Fibroblast of lung (primary cell): ENCODE measurements around the gene PWP1. TPM values are rescaled to one million over a fixed set of nuclear protein-coding genes. Genes with fewer than 3 reads are reported as not detected.

Source experiments
- DNase-seq, 2 donors: peaks; one replicate each; pipeline versions ENCODE4 v3.0.0 to v3.0.0-alpha.2; 2010; ENCODE audit warnings: low read depth in 2 of 2
- H2AFZ ChIP-seq: 2 replicates; pipeline ENCODE4 v1.5.1; 2012; ENCODE audit warnings: low read length, control low read depth, inconsistent platforms
- H3K27ac ChIP-seq: 2 replicates; pipeline ENCODE4 v1.5.1; 2011; ENCODE audit warnings: low read length, control low read depth; ENCODE audit not compliant: insufficient read depth
- H3K27me3 ChIP-seq: 2 replicates; pipeline ENCODE4 v1.5.1; 2011; ENCODE audit warnings: mild to moderate bottlenecking, low read length; ENCODE audit not compliant: control insufficient read depth, insufficient read depth
- H3K36me3 ChIP-seq: 2 replicates; pipeline ENCODE4 v1.5.1; 2011; ENCODE audit warnings: low read length; ENCODE audit not compliant: control insufficient read depth, insufficient read depth
- H3K4me1 ChIP-seq: 2 replicates; pipeline ENCODE4 v1.5.1; 2011; ENCODE audit warnings: low read length; ENCODE audit not compliant: control insufficient read depth, insufficient read depth; ENCODE audit errors: extremely low read depth
- H3K4me2 ChIP-seq: 2 replicates; pipeline ENCODE4 v1.5.1; 2011; ENCODE audit warnings: low read length, control low read depth; ENCODE audit not compliant: insufficient read depth; ENCODE audit errors: extremely low read depth
- H3K4me3 ChIP-seq, 4 experiments: fragments of 200-600 bp in 1 of 4; sonication (generic) in 1 of 4; replicated peaks in 1 of 4; 2 replicates each; pipeline ENCODE4 v1.5.1; 2011 to 2016; ENCODE audit warnings: low read length in 4 of 4, low read depth in 3 of 4, mild to moderate bottlenecking in 3 of 4, control low read depth in 2 of 4, inconsistent platforms in 1 of 4, mixed read lengths in 1 of 4; ENCODE audit not compliant: insufficient read depth in 1 of 4; ENCODE audit errors: control extremely low read depth in 1 of 4
- H3K79me2 ChIP-seq: 2 replicates; pipeline ENCODE4 v1.5.1; 2012; ENCODE audit warnings: mild to moderate bottlenecking, low read length, inconsistent platforms; ENCODE audit not compliant: control insufficient read depth, insufficient read depth
- H3K9ac ChIP-seq: 2 replicates; pipeline ENCODE4 v1.5.1; 2011; ENCODE audit warnings: mild to moderate bottlenecking, low read length, control low read depth; ENCODE audit not compliant: insufficient read depth
- H3K9me3 ChIP-seq: 2 replicates; pipeline ENCODE4 v1.5.1; 2012; ENCODE audit warnings: low read depth, low read length; ENCODE audit not compliant: control insufficient read depth, insufficient read depth
- H4K20me1 ChIP-seq: 2 replicates; pipeline ENCODE4 v1.5.1; 2011; ENCODE audit warnings: low read length; ENCODE audit not compliant: control insufficient read depth, insufficient read depth; ENCODE audit errors: extremely low read depth
- CTCF ChIP-seq, 2 donors: IDR thresholded peaks in 1 of 2; conservative IDR thresholded peaks in 1 of 2; 1 replicate in 1 of 2; 2 replicates in 1 of 2; pipeline ENCODE4 v1.5.1; 2011 to 2012; ENCODE audit warnings: low read length in 2 of 2, control low read depth in 1 of 2, inconsistent platforms in 1 of 2, low read depth in 1 of 2, mild to moderate bottlenecking in 1 of 2
- EZH2 ChIP-seq: IDR thresholded peaks from 2 replicates; pipeline ENCODE4 v1.5.1; 2012; ENCODE audit warnings: low read length, control low read depth, mild to moderate bottlenecking; ENCODE audit errors: missing control alignments
- polyA plus RNA-seq, 2 donors: library from polyadenylated mRNA; depleted of rRNA in 1 of 2; stranded (reverse) in 1 of 2; unstranded in 1 of 2; fragments of >200 nt; gene quantifications; 2 replicates each; pipeline ENCODE4 v1.2.1, GENCODE V29; 2011 to 2012; ENCODE audit warnings: missing spikeins in 1 of 2
- total RNA-seq: library from RNA; depleted of rRNA; stranded (reverse); fragments of >200 nt; gene quantifications from 2 replicates; pipeline ENCODE4 v1.2.1, GENCODE V29; 2014

PWP1 gene
- total and polyA plus RNA-seq, 2 donors (not counting 1 experiment from before 2014, with no cell fraction given): 42.3 to 218 TPM

- DNase-seq: no peak
- Histone ChIP-seq H3K36me3 (no peaks in the 10 kb centered on the region), H3K9me3 (no peaks in the 10 kb centered on the region), H3K79me2 (no peaks in the 10 kb centered on the region), H2AFZ (no peak overlapping the region), H3K4me3 (no peak overlapping the region), H3K4me2 (no peak overlapping the region), H3K27ac (no peak overlapping the region), H4K20me1 (no peaks in the 10 kb centered on the region), H3K9ac (no peak overlapping the region), H3K4me1 (no peaks in the 10 kb centered on the region), H3K27me3 (peaks cover 2% of the 10 kb centered on the region)
- TF ChIP-seq EZH2 (no peak), CTCF (conservative IDR thresholded peaks at IDR 0.05 in 1 of 2, IDR thresholded peaks at IDR 0.05 in 1 of 2; ENCODE audit: low read depth in 1 of 2, low read length in 2 of 2) (no peak)
Measured at GRCh38 chr12:107663277-107663676, 22.3 kb upstream of the PWP1 start.

- H3K4me2 ChIP-seq: no peak overlapping the region
- TF ChIP-seq EZH2 (no peak), CTCF (conservative IDR thresholded peaks at IDR 0.05 in 1 of 2, IDR thresholded peaks at IDR 0.05 in 1 of 2; ENCODE audit: low read depth in 1 of 2, low read length in 2 of 2) (no peak)
- no peak overlapping the region for H3K27ac ChIP-seq
- no peak overlapping the region for H3K4me3 ChIP-seq
- H3K4me1 ChIP-seq: no peaks in the 10 kb centered on the region
- no peaks in the 10 kb centered on the region for H3K36me3 ChIP-seq
- H3K27me3 ChIP-seq: peaks cover 2% of the 10 kb centered on the region
- H3K9ac ChIP-seq: no peak overlapping the region
- no peak for DNase-seq
- H3K9me3 ChIP-seq: no peaks in the 10 kb centered on the region
- no peak overlapping the region for H2AFZ ChIP-seq
- H3K79me2 ChIP-seq: no peaks in the 10 kb centered on the region
- no peaks in the 10 kb centered on the region for H4K20me1 ChIP-seq
Measured at GRCh38 chr12:107666009-107666408, 19.6 kb upstream of the PWP1 start.

- Histone ChIP-seq H3K4me1 (no peaks in the 10 kb centered on the region), H3K36me3 (no peaks in the 10 kb centered on the region), H3K79me2 (no peaks in the 10 kb centered on the region), H3K9me3 (no peaks in the 10 kb centered on the region), H3K4me3 (no peak overlapping the region), H3K27ac (no peak overlapping the region), H3K27me3 (peaks cover 4% of the 10 kb centered on the region), H3K9ac (no peak overlapping the region), H3K4me2 (no peak overlapping the region), H2AFZ (no peak overlapping the region), H4K20me1 (no peaks in the 10 kb centered on the region)
- no peak for TF ChIP-seq CTCF (conservative IDR thresholded peaks at IDR 0.05 in 1 of 2, IDR thresholded peaks at IDR 0.05 in 1 of 2; ENCODE audit: low read depth in 1 of 2, low read length in 2 of 2)
- TF ChIP-seq EZH2: no peak
- DNase-seq: no peak
Measured at GRCh38 chr12:107667464-107667863, 18.1 kb upstream of the PWP1 start.
